Gastrocnemius medialis (tissue), 4 donors: Measurements from ENCODE around the gene RHEB. TPM values are rescaled to one million over a fixed set of nuclear protein-coding genes. Genes with fewer than 3 reads are reported as not detected.

Source experiments
- ATAC-seq, 2 donors: fragments of 150-250 bp; one replicate each; pipeline ENCODE4 v1.9.1; 2016
- DNase-seq, 2 donors: peaks; one replicate each; pipeline ENCODE4 v3.0.0-alpha.2; 2019
- H3K27ac ChIP-seq, 4 donors: fragments of 200-600 bp; sonication (generic); 1 replicate in 1 of 4; 2 replicates in 3 of 4; pipeline ENCODE4 v1.5.1; 2016 to 2018; ENCODE audit warnings: mild to moderate bottlenecking in 2 of 4, moderate library complexity in 1 of 4
- H3K27me3 ChIP-seq, 3 donors: fragments of 200-600 bp; sonication (generic) in 2 of 3; 1 replicate in 1 of 3; 2 replicates in 2 of 3; pipeline versions ENCODE4 v1.5.1 to v1.6.0; 2016 to 2019; ENCODE audit warnings: mild to moderate bottlenecking in 1 of 3, moderate library complexity in 1 of 3
- H3K36me3 ChIP-seq, 2 donors: fragments of 200-600 bp; sonication (generic) in 1 of 2; one replicate each; pipeline ENCODE4 v1.5.1; 2017 to 2018
- H3K4me1 ChIP-seq, 2 donors: fragments of 200-600 bp; sonication (generic) in 1 of 2; one replicate each; pipeline ENCODE4 v1.5.1; 2016 to 2017; ENCODE audit warnings: mild to moderate bottlenecking in 2 of 2
- H3K4me3 ChIP-seq, 4 donors: fragments of 200-600 bp; sonication (generic) in 3 of 4; 1 replicate in 1 of 4; 2 replicates in 3 of 4; pipeline ENCODE4 v1.5.1; 2016 to 2019; ENCODE audit warnings: mild to moderate bottlenecking in 2 of 4
- H3K9me3 ChIP-seq, 3 donors: fragments of 200-600 bp; sonication (generic) in 2 of 3; 1 replicate in 1 of 3; 2 replicates in 2 of 3; pipeline ENCODE4 v1.5.1; 2016 to 2019
- POLR2A ChIP-seq, 2 donors: fragments of 450-650 bp; IDR thresholded peaks; one replicate each; pipeline ENCODE4 v1.6.1; 2017; ENCODE audit warnings: antibody characterized with exemption in 2 of 2, mild to moderate bottlenecking in 2 of 2, moderate library complexity in 2 of 2
- in situ Hi-C, 4 donors: fragments of 200-750 bp; cut with MboI; loops; one replicate each; pipeline versions ENCODE4 v1.15.0 to v1.8.0; 2017; ENCODE audit warnings: low sequenced_read_pairs in 4 of 4
- intact Hi-C: fragments of 100-400 bp; cut with DNase I; formaldehyde crosslinking; loops from one replicate; pipeline ENCODE4 v1.15.1; 2023; ENCODE audit warnings: low total_unique reads
- total RNA-seq, 4 donors: library from RNA; depleted of rRNA; stranded (reverse); fragments of >200 nt; gene quantifications; one replicate each; pipeline versions ENCODE4 v1.1.0 to v1.2.3, GENCODE V29; 2016
- TF ChIP-seq, protein P1 (sequence below), 5 experiments: fragments of 450-650 bp in 3 of 5; fragments of 200-600 bp in 2 of 5; sonication (generic) in 2 of 5; IDR thresholded peaks in 4 of 5; conservative IDR thresholded peaks in 1 of 5; 1 replicate in 4 of 5; 2 replicates in 1 of 5; pipeline ENCODE4 v1.5.1; 2016 to 2019; ENCODE audit warnings: antibody characterized with exemption in 5 of 5, mild to moderate bottlenecking in 3 of 5, moderate library complexity in 3 of 5

Gene RHEB
- total RNA-seq, 4 donors from 2014 or later = 93.2 to 159 (median 124) TPM

DNA sequence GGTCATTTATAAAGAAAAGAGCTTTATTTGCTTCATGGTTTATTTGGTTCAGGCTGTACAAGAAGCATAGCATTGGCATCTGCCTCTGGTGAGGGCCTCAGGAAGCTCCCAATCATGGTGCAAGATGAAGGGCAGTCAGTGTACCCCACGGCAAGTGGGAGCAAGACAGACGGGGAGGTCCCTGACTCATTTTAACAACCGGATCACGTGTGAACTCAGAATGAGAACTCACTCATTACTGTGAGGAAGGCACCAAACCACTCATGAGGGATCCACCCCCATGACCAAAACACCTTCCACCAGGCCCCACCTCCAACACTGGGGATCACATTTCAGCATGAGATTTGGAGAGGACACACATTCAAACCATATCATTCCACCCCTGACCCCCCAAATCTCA is 64.0 kb downstream of the RHEB start:
- Histone ChIP-seq H3K27me3 (no peaks in the 10 kb centered on the region), H3K4me1 (peaks cover 16 to 17% of the 10 kb centered on the region in 2 donors), H3K27ac (no peak overlapping the region), H3K4me3 (no peak overlapping the region), H3K9me3 (no peaks in the 10 kb centered on the region), H3K36me3 (no peaks in the 10 kb centered on the region)
- intact Hi-C loops (loop anchor here (5.0 kb wide), 2 partner anchors 177 to 237 kb away; no protein-coding TSS in a partner anchor), in situ Hi-C loops (loop anchor here in 1 of 4 donors (25.0 kb wide), 1 partner anchor 282 kb away; no protein-coding TSS in a partner anchor)
- DNase-seq = no peak
- ATAC-seq = no peak
- no peak for TF ChIP-seq POLR2A (IDR thresholded peaks at IDR 0.05)
- TF ChIP-seq, protein P1, sequence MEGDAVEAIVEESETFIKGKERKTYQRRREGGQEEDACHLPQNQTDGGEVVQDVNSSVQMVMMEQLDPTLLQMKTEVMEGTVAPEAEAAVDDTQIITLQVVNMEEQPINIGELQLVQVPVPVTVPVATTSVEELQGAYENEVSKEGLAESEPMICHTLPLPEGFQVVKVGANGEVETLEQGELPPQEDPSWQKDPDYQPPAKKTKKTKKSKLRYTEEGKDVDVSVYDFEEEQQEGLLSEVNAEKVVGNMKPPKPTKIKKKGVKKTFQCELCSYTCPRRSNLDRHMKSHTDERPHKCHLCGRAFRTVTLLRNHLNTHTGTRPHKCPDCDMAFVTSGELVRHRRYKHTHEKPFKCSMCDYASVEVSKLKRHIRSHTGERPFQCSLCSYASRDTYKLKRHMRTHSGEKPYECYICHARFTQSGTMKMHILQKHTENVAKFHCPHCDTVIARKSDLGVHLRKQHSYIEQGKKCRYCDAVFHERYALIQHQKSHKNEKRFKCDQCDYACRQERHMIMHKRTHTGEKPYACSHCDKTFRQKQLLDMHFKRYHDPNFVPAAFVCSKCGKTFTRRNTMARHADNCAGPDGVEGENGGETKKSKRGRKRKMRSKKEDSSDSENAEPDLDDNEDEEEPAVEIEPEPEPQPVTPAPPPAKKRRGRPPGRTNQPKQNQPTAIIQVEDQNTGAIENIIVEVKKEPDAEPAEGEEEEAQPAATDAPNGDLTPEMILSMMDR (IDR thresholded peaks at IDR 0.05 in 4 of 5, conservative IDR thresholded peaks at IDR 0.05 in 1 of 5) = no peak

DNA sequence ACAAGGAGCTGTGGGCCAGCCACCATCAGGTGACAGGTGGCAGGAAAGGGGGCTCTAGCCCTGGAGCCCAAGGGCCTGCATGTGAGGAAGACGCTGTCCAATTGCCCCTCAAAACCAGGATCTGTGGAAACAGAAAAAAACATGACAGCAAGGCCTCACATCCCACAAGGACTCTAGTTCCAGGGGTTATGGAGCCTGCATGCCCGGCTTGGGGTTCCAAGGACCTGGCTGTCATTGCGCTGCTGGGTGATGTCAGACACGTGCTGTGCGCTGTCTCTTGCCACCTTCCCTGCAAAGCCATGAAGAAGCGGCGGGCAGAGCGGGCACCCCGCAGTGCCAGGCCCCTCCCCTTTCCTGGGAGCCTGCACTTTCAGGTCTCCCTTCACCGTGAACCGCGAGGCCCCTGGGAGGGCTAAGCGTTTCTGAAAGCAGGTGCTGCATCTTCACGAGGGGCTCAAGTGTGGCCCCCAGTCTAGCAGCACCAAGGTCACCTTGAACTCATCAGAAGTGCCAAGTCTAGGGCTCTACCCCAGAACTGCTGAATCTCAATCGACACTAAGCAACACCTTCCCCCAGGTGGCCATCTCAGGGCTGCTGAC is 64.7 kb downstream of the RHEB start:
- TF ChIP-seq, protein P1 (IDR thresholded peaks at IDR 0.05 in 4 of 5, conservative IDR thresholded peaks at IDR 0.05 in 1 of 5) = no peak
- no peak for TF ChIP-seq POLR2A (IDR thresholded peaks at IDR 0.05)
- H3K27me3 ChIP-seq = no peaks in the 10 kb centered on the region
- H3K36me3 ChIP-seq = no peaks in the 10 kb centered on the region
- H3K4me3 ChIP-seq = no peak overlapping the region
- H3K4me1 ChIP-seq = peaks cover 10% of the 10 kb centered on the region in 2 donors
- in situ Hi-C loops (loop anchor here in 2 of 4 donors (5.0 to 25.0 kb wide), 2 partner anchors 88 to 282 kb away; no protein-coding TSS in a partner anchor), intact Hi-C loops (loop anchor here (5.0 kb wide), 2 partner anchors 177 to 237 kb away; no protein-coding TSS in a partner anchor)
- DNase-seq (peak in 1 of 2 donors; percentile 8), ATAC-seq (no peak)
- no peaks in the 10 kb centered on the region for H3K9me3 ChIP-seq
- H3K27ac ChIP-seq = no peak overlapping the region

DNA sequence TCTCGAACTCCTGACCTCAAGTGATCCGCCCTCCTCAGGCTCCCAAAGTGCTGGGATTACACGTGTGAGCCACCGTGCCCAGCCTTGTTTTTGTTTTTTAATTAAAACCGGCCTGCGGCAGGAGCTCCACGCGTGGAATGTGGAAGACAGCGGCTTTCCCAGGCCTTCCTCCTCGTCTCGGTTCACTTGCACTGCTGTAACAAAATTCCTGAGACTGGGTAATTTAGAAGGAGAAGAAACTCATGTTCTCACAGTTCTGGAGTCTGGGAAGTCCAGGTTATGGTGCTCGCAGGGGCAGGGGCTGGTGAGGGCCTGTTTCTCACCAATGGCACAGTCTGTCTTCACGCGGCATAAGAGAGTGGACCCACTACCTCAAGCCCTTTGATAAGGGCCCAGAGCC is 65.4 kb downstream of the RHEB start:
- in situ Hi-C loops (loop anchor here in 2 of 4 donors (5.0 to 25.0 kb wide), 2 partner anchors 87 to 283 kb away; no protein-coding TSS in a partner anchor), intact Hi-C loops (no loop called here)
- no peaks in the 10 kb centered on the region for H3K36me3 ChIP-seq
- H3K9me3 ChIP-seq = no peaks in the 10 kb centered on the region
- no peak for TF ChIP-seq POLR2A (IDR thresholded peaks at IDR 0.05)
- TF ChIP-seq, protein P1 (IDR thresholded peaks at IDR 0.05 in 4 of 5, conservative IDR thresholded peaks at IDR 0.05 in 1 of 5) = no peak
- no peaks in the 10 kb centered on the region for H3K27me3 ChIP-seq
- ATAC-seq (no peak), DNase-seq (peak in 1 of 2 donors; percentile 5)
- H3K4me1 ChIP-seq = peaks cover 3 to 4% of the 10 kb centered on the region in 2 donors
- H3K27ac ChIP-seq = no peak overlapping the region
- no peak overlapping the region for H3K4me3 ChIP-seq

DNA sequence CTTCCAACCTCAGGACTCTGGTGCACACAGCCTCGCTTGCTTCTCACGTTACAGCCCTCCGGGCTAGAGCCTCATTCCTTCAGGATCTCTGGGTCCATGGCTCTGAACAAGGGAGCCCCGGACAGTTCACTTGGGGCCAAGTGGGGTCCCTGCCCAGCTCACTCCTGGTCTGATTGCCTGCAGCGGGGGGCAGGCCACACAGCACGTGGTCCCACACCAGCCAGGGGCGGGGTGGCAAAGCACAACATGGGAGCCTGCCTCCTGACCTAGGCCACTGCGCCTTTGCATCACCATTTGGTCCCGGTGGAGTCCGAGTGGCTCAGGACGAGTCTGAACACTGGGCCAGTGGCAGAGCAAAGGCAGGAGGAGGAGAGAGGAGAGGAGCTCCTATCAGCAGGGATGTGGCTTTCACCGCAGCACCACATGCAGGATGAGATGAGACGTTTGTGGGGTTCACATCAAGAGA is 66.3 kb downstream of the RHEB start:
- Histone ChIP-seq H3K4me1 (peaks cover 0 to 2% of the 10 kb centered on the region in 2 donors), H3K9me3 (no peaks in the 10 kb centered on the region), H3K4me3 (no peak overlapping the region), H3K27ac (no peak overlapping the region), H3K36me3 (no peaks in the 10 kb centered on the region), H3K27me3 (no peaks in the 10 kb centered on the region)
- ATAC-seq = no peak
- no peak for TF ChIP-seq POLR2A (IDR thresholded peaks at IDR 0.05)
- TF ChIP-seq, protein P1 (IDR thresholded peaks at IDR 0.05 in 4 of 5, conservative IDR thresholded peaks at IDR 0.05 in 1 of 5) = no peak
- DNase-seq = peak in 1 of 2 donors; percentile 9
- in situ Hi-C loops (loop anchor here in 2 of 4 donors (5.0 to 25.0 kb wide), 2 partner anchors 86 to 284 kb away; no protein-coding TSS in a partner anchor), intact Hi-C loops (no loop called here)
